Activated naive CD4-positive, alpha-beta T cell treated with anti-CD3 and anti-CD28 coated beads, Interleukin-2, amount 50 U/mL, for 24 hours (primary cell): ENCODE results near the gene ALAD.
A peak's percentile ranks its signal among the peaks of the same experiment; 100 is the strongest.
"Not testable (repeated sequence)": the region's sequence is repeated elsewhere in the genome, so short reads cannot be mapped to it uniquely, and the experiment has no call there.

Experiments used
- H3K27ac Mint-ChIP-seq: one replicate; pipeline ENCODE4 v1.8.0; 2021; ENCODE audit warnings: mild to moderate bottlenecking, mixed read lengths
- H3K27me3 Mint-ChIP-seq: one replicate; pipeline ENCODE4 v1.8.0; 2021; ENCODE audit warnings: mixed read lengths
- H3K36me3 Mint-ChIP-seq: one replicate; pipeline ENCODE4 v1.8.0; 2021; ENCODE audit warnings: mixed read lengths
- H3K4me1 Mint-ChIP-seq: one replicate; pipeline ENCODE4 v1.8.0; 2021; ENCODE audit warnings: mixed read lengths
- H3K4me3 Mint-ChIP-seq: one replicate; pipeline ENCODE4 v1.8.0; 2021; ENCODE audit warnings: mild to moderate bottlenecking, mixed read lengths
- H3K9me3 Mint-ChIP-seq: one replicate; pipeline ENCODE4 v1.8.0; 2021; ENCODE audit warnings: mixed read lengths

The ALAD gene

GRCh38 chr9:113401027-113401792 lies at the start of gene ALAD:
Gene ALAD, minus strand, starts transcription at chr9:113401284. Its CDS starts 7,725 bp downstream, at chr9:113393559.
- Mint-ChIP-seq H3K9me3 (no peaks in the 10 kb centered on the region), H3K36me3 (no peaks in the 10 kb centered on the region), H3K27me3 (no peaks in the 10 kb centered on the region), H3K4me3 (peak within 1 kb of the TSS; percentile 93), H3K4me1 (peaks cover 24% of the 10 kb centered on the region), H3K27ac (peak within 1 kb of the TSS; percentile 36)

GRCh38 chr9:113449376-113449775 lies 48.3 kb upstream of the ALAD start:
- Mint-ChIP-seq H3K27ac (no peak overlapping the region), H3K36me3 (no peaks in the 10 kb centered on the region), H3K27me3 (no peaks in the 10 kb centered on the region), H3K9me3 (no peaks in the 10 kb centered on the region), H3K4me3 (no peak overlapping the region), H3K4me1 (no peaks in the 10 kb centered on the region)

DNA sequence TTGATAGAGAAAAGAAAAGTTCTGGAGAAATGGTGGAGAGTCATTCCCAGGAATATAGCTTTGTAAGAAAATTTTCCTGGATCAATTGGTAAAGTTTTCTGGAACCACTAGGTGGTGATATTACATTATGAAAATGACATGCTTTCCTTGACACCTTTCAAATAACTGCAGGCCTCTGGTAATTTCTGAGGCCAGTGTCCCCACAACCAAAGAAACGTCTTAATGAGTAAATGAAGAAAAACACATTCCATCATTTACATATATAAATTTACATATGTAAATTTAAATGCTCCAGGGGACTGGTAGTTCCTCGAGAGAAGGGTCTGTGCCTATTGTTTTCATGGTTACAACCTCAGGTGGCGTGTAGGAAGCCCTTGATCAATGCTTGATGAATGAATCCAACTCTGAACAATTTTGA lies 45.2 kb upstream of the ALAD start:
- Mint-ChIP-seq H3K4me1 (no peaks in the 10 kb centered on the region), H3K9me3 (no peaks in the 10 kb centered on the region), H3K36me3 (no peaks in the 10 kb centered on the region), H3K4me3 (no peak overlapping the region), H3K27me3 (no peaks in the 10 kb centered on the region), H3K27ac (no peak overlapping the region)

GRCh38 chr9:113444736-113445135 lies 43.7 kb upstream of the ALAD start:
- Mint-ChIP-seq H3K27me3 (no peaks in the 10 kb centered on the region), H3K9me3 (no peaks in the 10 kb centered on the region), H3K27ac (no peak overlapping the region), H3K4me3 (no peak overlapping the region), H3K36me3 (no peaks in the 10 kb centered on the region), H3K4me1 (no peaks in the 10 kb centered on the region)

DNA sequence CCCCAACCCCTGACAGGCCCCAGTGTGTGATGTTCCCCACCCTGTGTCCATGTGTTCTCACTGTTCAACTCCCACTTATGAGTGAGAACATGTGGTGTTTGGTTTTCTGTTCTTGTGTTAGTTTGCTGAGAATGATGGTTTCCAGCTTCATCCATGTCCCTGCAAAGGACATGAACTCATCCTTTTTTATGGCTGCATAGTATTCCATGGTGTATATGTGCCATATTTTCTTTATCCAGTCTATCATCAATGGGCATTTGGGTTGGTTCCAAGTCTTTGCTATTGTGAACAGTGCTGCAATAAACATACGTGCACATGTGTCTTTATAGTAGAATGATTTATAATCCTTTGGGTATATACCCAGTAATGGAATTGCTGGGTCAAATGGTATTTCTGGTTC lies 36.6 kb upstream of the ALAD start:
- not testable (repeated sequence) for H3K4me1 Mint-ChIP-seq

DNA sequence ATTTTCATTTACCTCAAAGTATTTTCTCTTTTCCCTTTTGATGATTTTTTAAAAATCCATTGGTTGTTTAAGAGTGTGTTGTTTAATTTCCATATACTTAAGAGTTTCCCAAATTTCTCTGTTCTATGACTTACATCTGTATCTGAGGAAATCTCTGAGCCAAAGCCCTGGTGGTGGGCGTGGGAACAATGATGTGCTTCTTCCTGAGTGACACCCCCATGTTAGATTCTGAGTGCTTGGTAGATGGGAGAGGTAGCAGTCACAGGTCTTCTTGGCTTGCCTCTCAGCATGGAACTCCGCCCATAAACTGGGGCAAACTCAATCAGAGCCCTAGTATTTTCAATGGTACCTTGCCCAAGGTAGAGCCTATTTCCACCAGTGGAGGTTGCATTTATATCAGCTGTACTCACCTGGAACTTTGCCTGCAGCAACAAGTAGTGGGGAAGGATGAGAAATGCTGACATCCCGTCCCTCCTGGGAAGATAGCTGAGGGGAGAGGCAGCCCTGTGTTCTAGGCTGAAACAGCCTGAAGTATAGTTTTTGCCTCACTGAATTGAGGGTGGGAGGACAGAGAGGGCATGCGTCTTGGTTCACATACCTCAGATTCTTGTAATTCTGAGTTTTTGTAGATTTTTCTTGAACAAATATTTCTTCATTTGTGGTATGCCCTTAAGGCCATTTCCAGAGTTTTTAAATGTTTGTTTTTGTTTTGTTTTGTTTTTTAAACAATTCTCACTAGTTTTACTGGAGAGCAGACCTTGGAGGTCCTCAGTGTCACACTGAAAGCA lies 35.8 kb upstream of the ALAD start:
- no peak overlapping the region for H3K4me3 Mint-ChIP-seq
- H3K27me3 Mint-ChIP-seq, result no peaks in the 10 kb centered on the region
- H3K27ac Mint-ChIP-seq, result no peak overlapping the region
- H3K9me3 Mint-ChIP-seq, result no peaks in the 10 kb centered on the region
- H3K36me3 Mint-ChIP-seq, result no peaks in the 10 kb centered on the region
- no peaks in the 10 kb centered on the region for H3K4me1 Mint-ChIP-seq

More for the DNA sequence above, 36.6 kb upstream of the ALAD start:
- H3K27ac Mint-ChIP-seq, H3K4me3 Mint-ChIP-seq, H3K9me3 Mint-ChIP-seq, H3K27me3 Mint-ChIP-seq, H3K36me3 Mint-ChIP-seq: not testable (repeated sequence)

DNA sequence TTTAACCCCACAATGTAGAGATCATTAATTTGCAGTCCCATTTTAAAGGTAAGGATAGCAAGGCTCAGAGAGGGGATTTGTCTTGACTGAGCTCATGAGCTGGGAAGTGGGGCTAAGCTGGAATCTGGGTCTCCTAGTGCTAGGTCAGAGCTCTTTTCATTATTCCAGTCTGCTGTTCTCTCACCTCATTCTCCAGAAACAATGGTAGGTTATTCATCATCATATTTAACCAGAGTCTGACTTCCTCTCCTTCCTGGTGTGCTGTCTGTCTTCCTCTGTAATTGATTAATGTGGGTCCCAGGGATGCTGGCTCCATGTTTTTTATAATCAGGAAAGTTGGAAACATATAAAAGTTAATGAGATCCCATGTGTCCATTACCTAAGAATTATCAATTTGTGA lies 30.1 kb upstream of the ALAD start:
- H3K4me1 Mint-ChIP-seq, result no peaks in the 10 kb centered on the region
- no peak overlapping the region for H3K27ac Mint-ChIP-seq
- H3K27me3 Mint-ChIP-seq, result no peaks in the 10 kb centered on the region
- H3K4me3 Mint-ChIP-seq, result no peak overlapping the region
- no peaks in the 10 kb centered on the region for H3K9me3 Mint-ChIP-seq
- no peaks in the 10 kb centered on the region for H3K36me3 Mint-ChIP-seq

- no peaks in the 10 kb centered on the region for H3K4me1 Mint-ChIP-seq
- no peak overlapping the region for H3K4me3 Mint-ChIP-seq
- H3K27ac Mint-ChIP-seq, result no peak overlapping the region
- H3K27me3 Mint-ChIP-seq, result peaks cover 3% of the 10 kb centered on the region
- H3K36me3 Mint-ChIP-seq, result no peaks in the 10 kb centered on the region
- no peaks in the 10 kb centered on the region for H3K9me3 Mint-ChIP-seq
Measured at GRCh38 chr9:113428062-113428615, 27.1 kb upstream of the ALAD start.

- H3K27me3 Mint-ChIP-seq, result peaks cover 3% of the 10 kb centered on the region
- H3K27ac Mint-ChIP-seq, result no peak overlapping the region
- no peaks in the 10 kb centered on the region for H3K4me1 Mint-ChIP-seq
- no peak overlapping the region for H3K4me3 Mint-ChIP-seq
- no peaks in the 10 kb centered on the region for H3K9me3 Mint-ChIP-seq
- H3K36me3 Mint-ChIP-seq, result no peaks in the 10 kb centered on the region
Measured at GRCh38 chr9:113427629-113428028, 26.5 kb upstream of the ALAD start.

GRCh38 chr9:113426701-113427100 lies 25.6 kb upstream of the ALAD start:
- Mint-ChIP-seq H3K36me3 (no peaks in the 10 kb centered on the region), H3K9me3 (no peaks in the 10 kb centered on the region), H3K4me1 (no peaks in the 10 kb centered on the region), H3K4me3 (no peak overlapping the region), H3K27me3 (peaks cover 3% of the 10 kb centered on the region), H3K27ac (no peak overlapping the region)

DNA sequence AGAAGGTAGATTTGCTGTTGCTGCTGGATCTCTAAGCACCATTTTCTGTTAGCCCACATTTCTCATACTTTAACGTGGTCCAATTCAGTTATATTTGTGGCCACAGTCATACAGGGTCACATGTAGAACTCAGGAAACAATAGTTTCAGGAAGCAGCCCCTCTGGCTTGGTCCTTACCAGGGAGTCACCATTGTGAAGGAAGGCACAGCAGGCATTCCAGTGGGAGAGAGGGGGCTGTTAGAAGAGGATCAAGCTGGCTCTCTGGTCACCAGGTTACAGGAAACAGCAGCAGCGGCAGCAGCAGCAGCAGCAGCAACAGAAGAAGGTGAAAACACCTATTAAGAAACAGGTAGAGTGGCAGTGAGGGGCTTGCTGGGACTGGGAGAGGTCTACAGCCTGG lies 24.0 kb upstream of the ALAD start:
- Mint-ChIP-seq H3K27me3 (peaks cover 3% of the 10 kb centered on the region), H3K9me3 (no peaks in the 10 kb centered on the region), H3K4me3 (no peak overlapping the region), H3K4me1 (no peaks in the 10 kb centered on the region), H3K27ac (no peak overlapping the region), H3K36me3 (no peaks in the 10 kb centered on the region)

DNA sequence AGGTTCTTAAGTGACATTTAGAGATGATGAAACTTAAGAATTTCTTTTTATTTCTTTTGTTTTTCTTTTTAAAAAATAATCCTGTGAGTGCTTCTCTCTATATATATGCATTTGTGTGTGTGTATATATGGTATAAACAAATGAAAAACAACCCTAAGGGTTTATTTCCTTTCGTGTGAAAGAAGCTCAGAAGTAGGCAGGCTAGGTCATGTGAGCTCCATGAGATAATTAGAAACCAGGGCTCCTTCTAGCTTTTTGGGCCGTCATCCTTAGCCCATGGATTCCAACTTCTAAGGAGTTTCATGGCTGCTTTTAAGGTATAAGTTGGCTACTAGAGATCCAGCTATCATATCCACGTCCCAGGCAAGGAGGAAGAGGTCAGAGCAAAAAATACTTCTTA lies 20.6 kb upstream of the ALAD start:
- H3K4me3 Mint-ChIP-seq, result no peak overlapping the region
- H3K4me1 Mint-ChIP-seq, result no peaks in the 10 kb centered on the region
- H3K36me3 Mint-ChIP-seq, result no peaks in the 10 kb centered on the region
- no peaks in the 10 kb centered on the region for H3K9me3 Mint-ChIP-seq
- H3K27me3 Mint-ChIP-seq, result peaks cover 3% of the 10 kb centered on the region
- no peak overlapping the region for H3K27ac Mint-ChIP-seq

DNA sequence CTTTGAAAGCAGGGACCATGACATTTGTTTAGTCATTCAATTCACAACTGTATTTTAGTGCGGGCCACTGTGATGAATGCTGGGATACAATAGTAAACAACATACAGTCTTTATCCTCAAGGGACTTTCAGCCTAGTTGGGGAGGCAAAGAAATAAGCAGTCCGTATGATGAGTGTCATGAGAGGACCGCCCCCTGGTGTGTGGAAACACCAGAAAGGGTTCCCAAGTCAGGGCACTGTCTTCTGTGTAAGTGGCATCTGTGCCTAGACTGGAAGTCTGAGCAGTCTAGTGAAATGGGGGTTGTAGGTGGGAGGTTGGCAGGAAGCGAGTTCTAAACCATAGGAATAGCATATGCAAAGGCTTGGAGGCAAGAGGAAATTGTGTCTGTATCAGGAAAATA lies 16.3 kb upstream of the ALAD start:
- H3K4me1 Mint-ChIP-seq, result no peaks in the 10 kb centered on the region
- H3K27me3 Mint-ChIP-seq, result no peaks in the 10 kb centered on the region
- no peaks in the 10 kb centered on the region for H3K9me3 Mint-ChIP-seq
- H3K36me3 Mint-ChIP-seq, result no peaks in the 10 kb centered on the region
- H3K4me3 Mint-ChIP-seq, result no peak overlapping the region
- no peak overlapping the region for H3K27ac Mint-ChIP-seq

GRCh38 chr9:113416149-113416721 lies 15.2 kb upstream of the ALAD start:
- H3K9me3 Mint-ChIP-seq, result no peaks in the 10 kb centered on the region
- no peak overlapping the region for H3K27ac Mint-ChIP-seq
- H3K4me1 Mint-ChIP-seq, result no peaks in the 10 kb centered on the region
- no peaks in the 10 kb centered on the region for H3K27me3 Mint-ChIP-seq
- H3K36me3 Mint-ChIP-seq, result no peaks in the 10 kb centered on the region
- no peak overlapping the region for H3K4me3 Mint-ChIP-seq

DNA sequence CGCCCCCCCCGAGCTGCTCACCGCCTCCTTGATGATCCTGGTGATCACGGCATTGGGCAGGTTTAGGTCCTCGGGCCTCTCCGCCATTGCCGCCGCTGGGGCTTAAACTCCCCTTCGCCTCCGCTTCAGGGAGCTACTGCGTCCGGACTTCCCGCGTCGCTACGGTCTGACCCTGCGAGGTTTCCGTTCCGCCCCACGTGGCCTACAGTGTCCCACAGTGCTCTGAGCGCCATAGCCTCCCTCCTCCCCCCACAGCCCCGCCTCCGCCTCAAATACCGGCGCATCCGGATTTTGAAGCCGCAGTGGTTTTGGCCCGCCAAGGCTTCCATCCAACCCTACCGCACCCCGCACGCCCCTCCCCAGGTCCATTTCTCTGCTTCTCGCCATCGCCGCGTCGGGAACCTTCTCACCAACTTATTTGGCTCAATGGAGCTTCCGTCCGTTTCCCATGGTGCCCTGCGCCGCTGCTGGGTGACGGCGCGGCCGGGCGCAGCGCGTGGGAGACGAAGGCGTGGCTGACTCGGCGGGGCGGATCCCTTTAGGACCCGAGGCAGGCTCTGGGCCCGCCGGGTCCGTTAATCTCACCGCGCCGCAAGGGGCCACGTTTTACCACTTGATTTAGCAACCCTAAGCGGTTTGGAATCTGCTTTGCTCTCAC lies 9.3 kb upstream of the ALAD start, which contains the start of the genes C9orf43 and POLE3:
Gene C9orf43, plus strand, starts transcription at position 541 of the 658 bp plus-strand sequence. CDS start 2,747 bp downstream, outside the sequence.
Gene POLE3, minus strand, starts transcription at position 469 of the 658 bp plus-strand sequence. Its CDS starts 382 bp downstream, at position 87.
- peak within 1 kb of the TSS; percentile 90 for H3K4me3 Mint-ChIP-seq
- no peaks in the 10 kb centered on the region for H3K9me3 Mint-ChIP-seq
- peaks cover 27% of the 10 kb centered on the region for H3K4me1 Mint-ChIP-seq
- H3K27me3 Mint-ChIP-seq, result no peaks in the 10 kb centered on the region
- peak within 1 kb of the TSS; percentile 99 for H3K27ac Mint-ChIP-seq
- peaks cover 16% of the 10 kb centered on the region for H3K36me3 Mint-ChIP-seq
